HUES6 (cell line): ENCODE results near the gene DDR1.

Experiments
- H3K27ac ChIP-seq: 2 replicates; pipeline ENCODE4 v1.7.0; 2013; ENCODE audit warnings: low read depth, mild to moderate bottlenecking, low read length, inconsistent platforms
- H3K27me3 ChIP-seq: 2 replicates; pipeline ENCODE4 v1.6.1; 2013; ENCODE audit warnings: low read length; ENCODE audit not compliant: control insufficient read depth, insufficient read depth
- H3K36me3 ChIP-seq: 2 replicates; pipeline ENCODE4 v1.6.1; 2013; ENCODE audit warnings: low read length; ENCODE audit not compliant: control insufficient read depth, insufficient read depth
- H3K4me1 ChIP-seq: 2 replicates; pipeline ENCODE4 v1.6.1; 2013; ENCODE audit warnings: low read length; ENCODE audit not compliant: control insufficient read depth, insufficient read depth
- H3K4me3 ChIP-seq: 2 replicates; pipeline ENCODE4 v1.5.1; 2013; ENCODE audit warnings: low read depth, low read length
- H3K9ac ChIP-seq: one replicate; pipeline ENCODE4 v1.6.1; 2013; ENCODE audit warnings: mild to moderate bottlenecking, low read length
- H3K9me3 ChIP-seq: 2 replicates; pipeline ENCODE4 v1.6.1; 2013; ENCODE audit warnings: low read depth, low read length; ENCODE audit not compliant: control insufficient read depth, insufficient read depth

DDR1 gene

GRCh38 chr6:30882204-30882758 is 2.0 kb upstream of the DDR1 start:
- peak overlapping the region; percentile 12 for H3K9ac ChIP-seq

GRCh38 chr6:30882759-30883684 is 1.3 kb upstream of the DDR1 start:
- Histone ChIP-seq H3K27ac (peak overlapping the region; percentile 4; the same call in 1 of the 2 replicates), H3K4me3 (peak overlapping the region; percentile 79), H3K36me3 (no peaks in the 10 kb centered on the region), H3K27me3 (no peaks in the 10 kb centered on the region), H3K9me3 (no peaks in the 10 kb centered on the region), H3K4me1 (peaks cover 65% of the 10 kb centered on the region), H3K9ac (peak overlapping the region; percentile 85)

More at GRCh38 chr6:30882204-30882758, 2.0 kb upstream of the DDR1 start:
- no peaks in the 10 kb centered on the region for H3K27me3 ChIP-seq
- no peaks in the 10 kb centered on the region for H3K36me3 ChIP-seq
- H3K27ac ChIP-seq, result no peak overlapping the region
- no peaks in the 10 kb centered on the region for H3K9me3 ChIP-seq
- H3K4me1 ChIP-seq, result peaks cover 68% of the 10 kb centered on the region
- peak overlapping the region; percentile 79 for H3K4me3 ChIP-seq

DNA sequence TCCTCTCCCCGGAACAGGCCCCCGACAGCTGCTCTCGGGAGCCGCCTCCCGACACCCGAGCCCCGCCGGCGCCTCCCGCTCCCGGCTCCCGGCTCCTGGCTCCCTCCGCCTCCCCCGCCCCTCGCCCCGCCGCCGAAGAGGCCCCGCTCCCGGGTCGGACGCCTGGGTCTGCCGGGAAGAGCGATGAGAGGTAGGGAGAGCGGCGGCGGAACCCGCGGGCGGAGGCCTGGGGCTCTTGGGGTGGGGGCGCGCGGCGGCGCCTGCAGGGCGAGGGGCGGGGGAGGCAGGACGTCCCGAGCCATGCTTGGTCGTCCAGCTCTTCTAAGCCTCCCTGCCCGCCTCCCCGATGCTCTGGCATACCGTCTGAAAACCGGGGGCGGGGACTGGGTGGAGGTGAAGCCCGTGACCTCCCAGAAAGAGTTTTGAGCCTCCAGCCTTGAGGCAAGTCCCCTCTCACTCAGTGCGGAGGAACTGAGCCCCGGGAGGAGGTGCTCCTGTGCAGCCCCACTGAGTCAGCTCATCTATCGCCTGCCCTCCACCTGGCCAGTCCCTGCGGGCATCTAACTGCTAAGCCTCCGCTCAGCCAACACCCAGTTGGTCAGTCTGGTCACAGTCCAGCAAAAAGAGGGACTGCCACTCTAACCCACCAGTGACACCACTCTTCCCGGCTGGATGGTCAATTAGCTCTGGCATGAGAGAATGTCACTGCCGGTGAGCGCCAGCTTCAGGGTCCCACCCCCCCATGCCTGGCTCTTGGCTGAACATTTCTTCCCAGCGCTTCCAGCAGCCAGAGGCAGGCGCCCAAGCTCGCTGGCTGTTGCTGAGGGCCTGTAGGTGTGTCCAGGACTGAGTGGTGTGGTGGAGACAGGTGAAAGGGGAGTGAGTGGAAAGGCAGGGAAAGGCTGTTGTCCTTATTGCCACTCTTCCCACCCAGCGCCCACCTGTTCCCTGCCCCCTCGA is 482 bp downstream of the DDR1 start:
- H3K27ac ChIP-seq, result no peak overlapping the region; the same call in 1 of the 2 replicates
- H3K4me3 ChIP-seq, result peak overlapping the region; percentile 79
- H3K9me3 ChIP-seq, result no peaks in the 10 kb centered on the region
- peaks cover 62% of the 10 kb centered on the region for H3K4me1 ChIP-seq
- H3K27me3 ChIP-seq, result no peaks in the 10 kb centered on the region
- peaks cover 15% of the 10 kb centered on the region for H3K36me3 ChIP-seq
- H3K9ac ChIP-seq, result peak overlapping the region; percentile 69

DNA sequence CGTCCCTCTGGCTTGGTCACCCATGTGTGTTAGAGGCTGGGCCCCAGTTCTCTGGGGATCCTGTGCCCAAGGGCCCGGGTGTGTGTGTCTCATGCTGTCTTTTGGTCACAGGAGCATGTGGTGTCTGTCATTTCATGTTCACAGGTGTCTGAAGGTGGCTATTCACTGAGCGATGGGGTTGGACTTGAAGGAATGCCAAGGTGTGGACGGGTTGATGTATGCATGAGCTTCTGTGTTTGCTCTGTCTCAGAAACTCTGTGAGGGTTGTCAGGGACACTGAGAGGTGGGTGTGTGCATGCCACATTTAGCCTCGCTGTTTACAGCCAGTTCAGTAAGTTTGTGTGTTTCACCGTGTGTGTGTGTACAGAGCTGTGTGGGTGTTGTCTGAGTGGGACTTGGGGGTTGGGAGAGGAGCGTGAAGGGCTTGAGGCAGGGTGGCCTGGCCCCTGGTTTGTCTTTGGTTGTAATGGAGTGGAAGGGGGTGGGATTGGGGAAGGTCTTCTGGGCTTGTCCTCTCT is 1.2 kb downstream of the DDR1 start:
- peak overlapping the region; percentile 79 for H3K4me3 ChIP-seq
- H3K27ac ChIP-seq, result peak overlapping the region; percentile 54
- peaks cover 23% of the 10 kb centered on the region for H3K36me3 ChIP-seq
- H3K9ac ChIP-seq, result peak overlapping the region; percentile 69
- H3K9me3 ChIP-seq, result no peaks in the 10 kb centered on the region
- H3K27me3 ChIP-seq, result no peaks in the 10 kb centered on the region
- peaks cover 55% of the 10 kb centered on the region for H3K4me1 ChIP-seq

DNA sequence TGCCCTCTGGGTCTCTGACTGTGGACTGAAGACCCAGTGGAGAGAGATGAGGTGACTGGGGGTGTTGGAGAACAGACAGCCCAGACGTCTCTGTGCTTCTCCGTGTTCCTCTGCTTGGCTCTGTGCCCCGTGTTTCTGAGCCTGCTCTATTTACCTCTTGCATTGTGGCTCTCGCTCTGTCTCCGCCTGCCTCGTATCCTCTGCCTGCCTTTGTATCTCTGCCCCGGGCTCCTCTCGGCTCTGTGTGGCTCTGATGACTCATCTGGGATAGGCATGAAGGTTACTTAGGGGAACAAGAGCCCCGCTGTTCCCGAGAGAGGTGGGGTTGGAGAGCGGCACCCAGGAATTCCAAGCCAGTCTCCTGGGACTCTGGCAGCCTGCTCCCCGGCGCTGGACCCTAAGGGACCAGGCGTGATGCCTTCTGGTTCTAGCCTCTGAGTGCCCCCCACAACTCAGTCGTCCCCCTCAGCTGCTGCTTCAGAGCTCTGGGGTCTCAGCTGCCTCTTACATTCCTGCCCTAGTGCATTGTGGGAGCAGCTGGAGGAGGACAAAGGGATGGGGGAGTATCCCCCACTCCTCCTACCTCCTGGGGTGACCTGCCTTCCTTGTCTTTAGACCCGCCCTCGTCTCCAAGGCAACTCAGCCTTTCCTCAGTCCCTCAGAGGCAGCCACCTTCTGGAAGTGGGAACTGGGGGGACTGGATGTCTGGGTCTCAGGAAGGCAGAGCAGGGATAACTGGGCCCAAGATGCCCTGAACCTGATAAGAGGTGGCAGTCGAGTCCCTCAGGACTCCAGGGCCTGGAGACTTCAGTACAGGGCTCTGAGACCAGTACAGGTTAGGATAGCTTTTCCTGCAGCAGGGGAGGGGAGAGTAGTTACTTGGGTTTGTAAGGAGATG is 1.9 kb downstream of the DDR1 start:
- H3K36me3 ChIP-seq, result peaks cover 30% of the 10 kb centered on the region
- no peaks in the 10 kb centered on the region for H3K27me3 ChIP-seq
- peak overlapping the region; percentile 54 for H3K27ac ChIP-seq
- peaks cover 50% of the 10 kb centered on the region for H3K4me1 ChIP-seq
- peak overlapping the region; percentile 79 for H3K4me3 ChIP-seq
- no peaks in the 10 kb centered on the region for H3K9me3 ChIP-seq
- H3K9ac ChIP-seq, result peak overlapping the region; percentile 69

GRCh38 chr6:30886897-30887255 is 2.6 kb downstream of the DDR1 start:
- Histone ChIP-seq H3K27ac (peak overlapping the region; percentile 18; the same call in 1 of the 2 replicates), H3K27me3 (no peaks in the 10 kb centered on the region), H3K9me3 (no peaks in the 10 kb centered on the region), H3K36me3 (peaks cover 36% of the 10 kb centered on the region), H3K4me3 (peak overlapping the region; percentile 79), H3K4me1 (peaks cover 43% of the 10 kb centered on the region), H3K9ac (peak overlapping the region; percentile 69)

DNA sequence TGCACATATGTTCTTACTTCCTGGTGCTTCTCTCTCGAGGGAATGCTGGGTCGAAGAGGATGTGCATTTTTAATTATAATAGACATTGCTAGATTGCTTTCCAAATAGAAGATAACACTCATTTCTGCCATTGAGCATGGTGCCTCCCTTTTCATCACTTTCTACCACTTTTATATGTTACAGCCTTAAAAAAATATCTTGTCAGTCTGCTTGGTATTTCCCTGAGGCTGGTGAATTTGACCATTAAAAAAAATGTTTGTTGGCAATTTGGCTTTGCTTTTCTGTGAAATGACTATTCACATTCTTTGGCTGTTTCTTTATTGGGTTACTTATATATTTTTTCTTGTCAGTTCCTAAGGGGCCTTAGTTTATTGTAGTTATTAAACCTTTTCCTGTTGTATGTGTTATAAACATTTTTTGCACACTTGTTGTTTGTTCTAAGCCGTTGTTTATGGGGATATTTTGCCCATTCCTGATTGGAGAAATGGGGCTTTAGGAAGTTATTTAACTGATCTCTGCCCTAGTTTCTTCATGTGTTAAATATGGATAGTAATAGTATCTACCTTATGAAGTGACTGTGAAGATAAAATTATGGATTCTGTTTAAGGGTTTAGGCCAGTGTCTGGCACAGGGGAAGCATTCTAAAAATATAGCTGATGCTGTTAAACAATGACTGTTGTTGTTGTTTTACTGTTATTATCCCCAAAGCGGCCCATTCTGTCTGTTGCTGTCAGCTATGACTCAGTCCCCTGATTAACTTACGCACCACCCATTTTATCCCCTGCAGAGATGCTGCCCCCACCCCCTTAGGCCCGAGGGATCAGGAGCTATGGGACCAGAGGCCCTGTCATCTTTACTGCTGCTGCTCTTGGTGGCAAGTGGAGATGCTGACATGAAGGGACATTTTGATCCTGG is 3.8 kb downstream of the DDR1 start:
- no peak overlapping the region for H3K9ac ChIP-seq
- no peaks in the 10 kb centered on the region for H3K9me3 ChIP-seq
- H3K27ac ChIP-seq, result no peak overlapping the region
- peaks cover 32% of the 10 kb centered on the region for H3K4me1 ChIP-seq
- peaks cover 49% of the 10 kb centered on the region for H3K36me3 ChIP-seq
- no peak overlapping the region for H3K4me3 ChIP-seq
- no peaks in the 10 kb centered on the region for H3K27me3 ChIP-seq

- Histone ChIP-seq H3K9me3 (no peaks in the 10 kb centered on the region), H3K9ac (no peak overlapping the region), H3K36me3 (peaks cover 57% of the 10 kb centered on the region), H3K4me3 (no peak overlapping the region), H3K4me1 (peaks cover 29% of the 10 kb centered on the region), H3K27ac (no peak overlapping the region), H3K27me3 (no peaks in the 10 kb centered on the region)
Observed at GRCh38 chr6:30888816-30889495, 4.6 kb downstream of the DDR1 start.

DNA sequence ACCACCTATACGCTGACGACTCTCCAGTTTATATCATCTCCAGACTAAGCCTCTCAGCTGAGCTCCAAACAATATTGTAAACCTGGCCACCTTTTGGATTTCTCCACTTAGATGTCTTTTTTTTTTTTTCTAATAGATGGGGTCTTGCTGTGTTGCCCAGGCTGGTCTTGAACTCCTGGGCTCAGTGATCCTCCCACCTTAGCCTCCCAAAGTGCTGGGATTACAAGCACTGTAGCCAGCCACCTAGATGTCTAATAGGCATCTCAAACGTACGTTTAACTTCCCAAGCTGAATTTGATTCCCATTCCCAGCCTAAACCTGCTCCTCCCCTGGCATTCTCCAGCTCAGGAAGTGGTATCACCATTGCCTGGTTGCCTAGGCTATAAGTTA is 5.2 kb downstream of the DDR1 start:
- no peaks in the 10 kb centered on the region for H3K9me3 ChIP-seq
- no peaks in the 10 kb centered on the region for H3K27me3 ChIP-seq
- no peak overlapping the region for H3K4me3 ChIP-seq
- peaks cover 29% of the 10 kb centered on the region for H3K4me1 ChIP-seq
- no peak overlapping the region for H3K27ac ChIP-seq
- H3K9ac ChIP-seq, result no peak overlapping the region
- H3K36me3 ChIP-seq, result peaks cover 62% of the 10 kb centered on the region
